ENCODE data around the gene CAMSAP1.

The CAMSAP1 gene

DNA sequence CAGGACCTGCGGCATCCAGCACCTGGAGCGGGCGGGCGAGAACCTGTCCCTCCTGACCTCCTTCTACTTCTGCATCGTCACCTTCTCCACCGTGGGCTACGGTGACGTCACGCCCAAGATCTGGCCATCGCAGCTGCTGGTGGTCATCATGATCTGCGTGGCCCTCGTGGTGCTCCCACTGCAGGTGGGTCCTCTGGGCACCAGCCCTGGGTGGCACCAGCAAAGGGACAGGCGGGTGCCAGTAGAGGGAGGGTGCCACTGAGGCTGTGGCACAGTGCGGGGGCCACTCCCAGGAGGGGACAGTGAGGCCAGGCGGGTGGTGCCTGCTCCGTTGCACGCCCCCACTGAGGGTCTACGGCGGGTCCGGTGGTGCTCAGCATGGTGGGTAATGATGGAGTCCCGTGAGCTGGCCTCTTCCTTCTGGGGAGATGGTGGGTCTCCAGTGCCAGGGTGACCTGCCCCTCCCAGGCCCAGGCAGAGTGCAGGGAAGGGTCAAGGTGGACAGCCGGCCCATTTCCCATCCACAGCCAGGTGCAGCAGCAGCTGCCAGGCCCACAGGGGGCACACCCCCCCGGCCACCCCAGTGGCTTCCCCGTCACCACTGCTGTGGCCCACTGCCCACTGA lies 147.6 kb downstream of the CAMSAP1 start:
- no peak for DNase-seq (ENCODE audit: low read depth in 2 of 2)

DNA sequence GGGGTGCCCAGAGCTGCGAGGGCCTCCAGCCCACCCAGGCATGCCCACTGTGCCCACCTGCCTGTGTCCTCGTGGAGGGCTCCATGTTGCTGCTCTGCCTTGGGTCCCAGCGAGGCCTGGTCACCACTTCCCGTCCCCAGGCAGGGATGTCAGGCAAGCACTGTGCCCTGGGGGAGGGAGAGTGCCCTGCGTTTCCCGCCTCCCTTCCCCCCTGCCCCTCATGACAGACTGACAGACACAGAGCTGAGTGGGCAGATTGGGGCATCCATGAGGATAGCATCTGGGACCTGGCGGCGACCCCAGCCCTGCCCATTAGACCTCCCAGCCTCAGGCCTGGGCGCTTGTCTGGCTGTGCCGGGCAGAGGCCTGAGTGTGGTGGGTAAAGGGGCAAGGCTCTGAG lies 148.5 kb downstream of the CAMSAP1 start:
- DNase-seq (ENCODE audit: low read depth in 2 of 2): no peak
